ENCODE measurements around the gene DOHH. TPM values are rescaled to one million over a fixed set of nuclear protein-coding genes. Genes with fewer than 3 reads are reported as not detected.
"Not testable (repeated sequence)": the region's sequence is repeated elsewhere in the genome, so short reads cannot be mapped to it uniquely, and the experiment has no call there.

Gene DOHH
- total RNA-seq, 1 donor from 2014 or later = 12.2 TPM

DNA sequence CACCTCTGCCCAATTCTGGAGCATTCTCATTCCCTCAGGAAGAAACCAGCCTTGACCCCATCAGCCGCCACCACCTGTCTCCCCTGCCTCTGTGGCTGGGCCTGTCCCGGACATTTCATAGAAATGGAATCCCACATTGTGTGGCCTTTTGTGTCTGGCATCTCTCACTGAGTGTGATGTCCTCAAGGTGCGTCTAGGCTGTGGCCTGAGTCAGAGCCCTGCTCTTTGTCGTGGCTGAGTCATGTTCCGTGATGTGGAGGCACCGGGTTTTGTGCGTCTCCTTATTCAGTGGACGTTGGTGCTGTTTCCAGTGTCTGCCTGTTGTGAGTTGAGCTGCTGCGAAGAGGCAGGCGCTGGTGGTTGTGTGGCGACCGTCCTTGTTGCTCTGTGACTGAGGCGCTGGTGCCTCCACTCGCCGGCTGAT, 9.1 kb upstream of the DOHH start:
- Histone ChIP-seq H3K4me1 (peaks cover 13% of the 10 kb centered on the region), H3K9me3 (no peaks in the 10 kb centered on the region), H3K36me3 (no peaks in the 10 kb centered on the region), H3K4me3 (no peak overlapping the region), H3K27ac (no peak overlapping the region), H3K27me3 (no peaks in the 10 kb centered on the region)
- TF ChIP-seq, protein P1, sequence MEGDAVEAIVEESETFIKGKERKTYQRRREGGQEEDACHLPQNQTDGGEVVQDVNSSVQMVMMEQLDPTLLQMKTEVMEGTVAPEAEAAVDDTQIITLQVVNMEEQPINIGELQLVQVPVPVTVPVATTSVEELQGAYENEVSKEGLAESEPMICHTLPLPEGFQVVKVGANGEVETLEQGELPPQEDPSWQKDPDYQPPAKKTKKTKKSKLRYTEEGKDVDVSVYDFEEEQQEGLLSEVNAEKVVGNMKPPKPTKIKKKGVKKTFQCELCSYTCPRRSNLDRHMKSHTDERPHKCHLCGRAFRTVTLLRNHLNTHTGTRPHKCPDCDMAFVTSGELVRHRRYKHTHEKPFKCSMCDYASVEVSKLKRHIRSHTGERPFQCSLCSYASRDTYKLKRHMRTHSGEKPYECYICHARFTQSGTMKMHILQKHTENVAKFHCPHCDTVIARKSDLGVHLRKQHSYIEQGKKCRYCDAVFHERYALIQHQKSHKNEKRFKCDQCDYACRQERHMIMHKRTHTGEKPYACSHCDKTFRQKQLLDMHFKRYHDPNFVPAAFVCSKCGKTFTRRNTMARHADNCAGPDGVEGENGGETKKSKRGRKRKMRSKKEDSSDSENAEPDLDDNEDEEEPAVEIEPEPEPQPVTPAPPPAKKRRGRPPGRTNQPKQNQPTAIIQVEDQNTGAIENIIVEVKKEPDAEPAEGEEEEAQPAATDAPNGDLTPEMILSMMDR (IDR thresholded peaks at IDR 0.05) = no peak
- intact Hi-C loops (cut with DNase I) = no loop called here
- DNase-seq = no peak
- ATAC-seq = no peak

DNA sequence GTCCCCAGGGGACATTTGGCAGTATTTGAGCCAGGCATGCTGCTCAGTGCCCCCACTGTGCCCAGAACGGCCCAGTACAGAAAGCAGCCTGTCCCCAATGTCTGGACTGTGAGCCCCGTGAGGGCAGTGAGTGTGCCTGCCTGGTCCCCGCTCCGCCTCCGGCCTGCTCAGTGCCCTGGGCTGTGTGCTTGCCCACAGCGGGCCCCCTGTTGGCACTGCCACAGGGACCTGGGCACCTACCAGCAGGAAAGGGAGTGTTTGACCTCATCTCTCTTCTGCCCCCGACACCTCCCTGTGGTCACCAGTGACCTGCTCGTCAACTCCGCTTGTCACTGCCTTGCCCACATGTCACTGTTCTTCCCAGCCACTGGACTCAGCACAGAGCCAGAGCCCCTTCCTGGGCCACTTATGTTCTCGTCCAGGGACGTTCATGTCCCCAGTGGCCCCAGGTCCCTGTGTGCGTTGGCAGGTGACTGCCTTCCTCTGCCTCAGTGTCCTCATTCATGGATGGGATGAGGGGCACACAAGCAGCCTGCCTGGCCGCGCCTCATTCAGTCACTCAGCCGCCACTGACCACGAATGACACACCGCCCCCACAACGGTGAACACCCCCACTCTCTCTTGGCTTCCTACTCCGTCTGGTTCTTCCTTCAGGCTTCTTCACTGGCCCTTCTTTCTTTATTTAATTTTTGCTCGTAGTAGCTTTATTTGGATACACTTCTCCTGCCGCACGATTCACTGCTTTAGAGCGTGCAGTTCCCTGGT, 8.5 kb upstream of the DOHH start:
- Histone ChIP-seq H3K4me3 (no peak overlapping the region), H3K9me3 (no peaks in the 10 kb centered on the region), H3K4me1 (peaks cover 13% of the 10 kb centered on the region), H3K27me3 (no peaks in the 10 kb centered on the region), H3K27ac (no peak overlapping the region), H3K36me3 (no peaks in the 10 kb centered on the region)
- intact Hi-C loops (cut with DNase I) = no loop called here
- no peak for DNase-seq
- TF ChIP-seq, protein P1 (IDR thresholded peaks at IDR 0.05) = no peak
- no peak for ATAC-seq

- intact Hi-C loops (cut with DNase I); H3K27me3 ChIP-seq; H3K9me3 ChIP-seq; DNase-seq; ATAC-seq; H3K36me3 ChIP-seq; H3K27ac ChIP-seq; H3K4me3 ChIP-seq: not testable (repeated sequence)
- H3K4me1 ChIP-seq = peaks cover 13% of the 10 kb centered on the region
These were observed 7.7 kb upstream of the DOHH start for GRCh38 chr19:3508121-3508661.

- DNase-seq = no peak
These were observed 7.1 kb upstream of the DOHH start for GRCh38 chr19:3507371-3508120.

GRCh38 chr19:3506384-3507340, 6.2 kb upstream of the DOHH start:
- H3K4me3 ChIP-seq = peak overlapping the region; percentile 75
- no peaks in the 10 kb centered on the region for H3K27me3 ChIP-seq
- intact Hi-C loops (cut with DNase I) = no loop called here
- peak overlapping the region; percentile 85 for H3K27ac ChIP-seq
- H3K4me1 ChIP-seq = peaks cover 13% of the 10 kb centered on the region
- TF ChIP-seq, protein P1 (IDR thresholded peaks at IDR 0.05) = no peak
- ATAC-seq = peak; percentile 0
- no peaks in the 10 kb centered on the region for H3K36me3 ChIP-seq
- no peaks in the 10 kb centered on the region for H3K9me3 ChIP-seq
- DNase-seq = peak; percentile 78

More at GRCh38 chr19:3507371-3508120, 7.1 kb upstream of the DOHH start:
- intact Hi-C loops (cut with DNase I) = no loop called here
- H3K4me3 ChIP-seq = peak overlapping the region; percentile 75
- ATAC-seq = no peak
- H3K27me3 ChIP-seq = no peaks in the 10 kb centered on the region
- H3K9me3 ChIP-seq = no peaks in the 10 kb centered on the region
- TF ChIP-seq, protein P1 (IDR thresholded peaks at IDR 0.05) = no peak
- H3K27ac ChIP-seq = no peak overlapping the region
- no peaks in the 10 kb centered on the region for H3K36me3 ChIP-seq
- peaks cover 13% of the 10 kb centered on the region for H3K4me1 ChIP-seq

All from upper lobe of right lung (tissue), 1 donor.